Esophagus mucosa (tissue), 1 donor: ENCODE data around the gene OR2A12. TPM values are rescaled to one million over a fixed set of nuclear protein-coding genes. Genes with fewer than 3 reads are reported as not detected.
"Not testable (repeated sequence)": the region's sequence is repeated elsewhere in the genome, so short reads cannot be mapped to it uniquely, and the experiment has no call there.

Experiments used
- ATAC-seq: fragments of 200-7000 bp; cut with Tn5 transposase; one replicate; pipeline ENCODE4 v1.9.1; 2020
- total RNA-seq: library from RNA; stranded (reverse); gene quantifications from one replicate; pipeline ENCODE4 v1.2.4, GENCODE V29; 2023
- donor health status: DM: yes; HTN: yes; CAD: no.

OR2A12 gene
- not detected for total RNA-seq

- no peak for ATAC-seq
These were observed at the start of gene OR2A12 for GRCh38 chr7:144085978-144086377. Gene OR2A12 (plus strand): TSS chr7:144086278. CDS start chr7:144095108, 8,830 bp downstream.

- ATAC-seq, result no peak
These were observed 49.7 kb upstream of the OR2A12 start for GRCh38 chr7:144036302-144036885.

GRCh38 chr7:144037414-144038035 lies 48.6 kb upstream of the OR2A12 start:
- no peak for ATAC-seq

GRCh38 chr7:144038887-144039286 lies 47.2 kb upstream of the OR2A12 start:
- ATAC-seq, result no peak

GRCh38 chr7:144048648-144049047 lies 37.4 kb upstream of the OR2A12 start, which contains the start of gene OR2A5:
Gene OR2A5 (plus strand): TSS chr7:144048948. CDS start chr7:144050402, 1,454 bp downstream.
- ATAC-seq, result no peak

- ATAC-seq, result no peak
These were observed 36.6 kb upstream of the OR2A12 start for GRCh38 chr7:144049491-144049890.

GRCh38 chr7:144050093-144050492 lies 36.0 kb upstream of the OR2A12 start:
- ATAC-seq, result no peak

GRCh38 chr7:144050884-144051283 lies 35.2 kb upstream of the OR2A12 start:
- not testable (repeated sequence) for ATAC-seq

- no peak for ATAC-seq
These were observed 28.1 kb upstream of the OR2A12 start for GRCh38 chr7:144057954-144058353.

GRCh38 chr7:144063710-144064109 lies 22.4 kb upstream of the OR2A12 start:
- no peak for ATAC-seq

- no peak for ATAC-seq
These were observed 16.6 kb upstream of the OR2A12 start, which contains the start of gene OR2A25 for GRCh38 chr7:144069511-144069910. Gene OR2A25 (plus strand): TSS chr7:144069811. CDS start chr7:144074220, 4,409 bp downstream.

GRCh38 chr7:144069953-144070352 lies 16.1 kb upstream of the OR2A12 start:
- no peak for ATAC-seq

- ATAC-seq, result no peak
These were observed 11.7 kb upstream of the OR2A12 start for GRCh38 chr7:144074374-144074773.

GRCh38 chr7:144086730-144087129 lies 652 bp downstream of the OR2A12 start:
- no peak for ATAC-seq

- ATAC-seq, result no peak
These were observed 1.2 kb downstream of the OR2A12 start for GRCh38 chr7:144087230-144087629.

GRCh38 chr7:144090667-144091066 lies 4.6 kb downstream of the OR2A12 start:
- no peak for ATAC-seq

- ATAC-seq, result no peak
These were observed 12.7 kb downstream of the OR2A12 start for GRCh38 chr7:144098776-144099175.

GRCh38 chr7:144100607-144101006 lies 14.5 kb downstream of the OR2A12 start:
- no peak for ATAC-seq

- ATAC-seq, result no peak
These were observed 16.0 kb downstream of the OR2A12 start for GRCh38 chr7:144102041-144102440.

- ATAC-seq, result no peak
These were observed 19.1 kb downstream of the OR2A12 start for GRCh38 chr7:144105211-144105610.

- no peak for ATAC-seq
These were observed 23.2 kb downstream of the OR2A12 start, which contains the start of gene OR2A2 for GRCh38 chr7:144109283-144109682. Gene OR2A2 (plus strand): TSS chr7:144109583. CDS start chr7:144109583, 0 bp downstream.

- no peak for ATAC-seq
These were observed 24.2 kb downstream of the OR2A12 start for GRCh38 chr7:144110272-144110671.

- no peak for ATAC-seq
These were observed 27.6 kb downstream of the OR2A12 start for GRCh38 chr7:144113651-144114050.

GRCh38 chr7:144118341-144118740 lies 32.3 kb downstream of the OR2A12 start:
- ATAC-seq, result no peak
